A549 (cell line): ENCODE data around the gene GPD1L. TPM values are rescaled to one million over a fixed set of nuclear protein-coding genes. Genes with fewer than 3 reads are reported as not detected.

ENCODE experiments used
- ATAC-seq, 2 experiments: fragments of 200-7000 bp in 1 of 2; fragments of >200 bp in 1 of 2; cut with Nextera tagmentation in 1 of 2; cut with Tn5 transposase in 1 of 2; 3 replicates each; pipeline versions ENCODE4 v1.8.0 to v1.9.1; 2018 to 2020; ENCODE audit warnings: mild to moderate bottlenecking in 1 of 2, moderate library complexity in 1 of 2
- CTCF ChIA-PET: fragments of 300-600 bp; sonication (Branson Sonifier 250); formaldehyde crosslinking; extraction: SDS; loops from one replicate; lab custom pipeline; 2021; ENCODE audit warnings: antibody characterized with exemption, inconsistent platforms; lab: Yijun Ruan, JAX
- POLR2A ChIA-PET: fragments of 350-600 bp; formaldehyde crosslinking; extraction: SDS; loops from one replicate; lab custom pipeline; 2021; ENCODE audit warnings: antibody characterized with exemption, inconsistent platforms; lab: Yijun Ruan, JAX
- DNase-seq, 2 experiments: peaks; one replicate each; pipeline versions ENCODE4 v3.0.0 to v3.0.0-alpha.2; 2011 to 2016; ENCODE audit warnings: low read depth in 1 of 2, low spot score in 1 of 2
- FAIRE-seq: peaks from 2 replicates; lab custom pipeline; 2011; peaks lifted over from hg19 to GRCh38; lab: Jason Lieb, UNC
- H3K27ac ChIP-seq, 2 experiments: fragments of >200 bp; sonication (Bioruptor Twin); formaldehyde crosslinking; 3 replicates each; pipeline ENCODE4 v1.5.1; 2016 to 2017
- H3K4me1 ChIP-seq: fragments of >200 bp; sonication (Bioruptor Twin); formaldehyde crosslinking; 3 replicates; pipeline ENCODE4 v1.6.1; 2016
- H3K4me2 ChIP-seq: fragments of >200 bp; sonication (Bioruptor Twin); formaldehyde crosslinking; 3 replicates; pipeline ENCODE4 v1.6.1; 2016
- H3K4me3 ChIP-seq: fragments of >200 bp; sonication (Bioruptor Twin); formaldehyde crosslinking; 3 replicates; pipeline ENCODE4 v1.5.1; 2016
- H3K9me3 ChIP-seq: fragments of >200 bp; sonication (Bioruptor Twin); formaldehyde crosslinking; 3 replicates; pipeline ENCODE4 v1.6.1; 2016
- CBX2 ChIP-seq: fragments of 200-600 bp; sonication (generic); IDR thresholded peaks from 2 replicates; pipeline ENCODE4 v1.6.1; 2016; ENCODE audit warnings: low read depth, mild to moderate bottlenecking, borderline replicate concordance
- CTCF ChIP-seq: fragments of >200 bp; sonication (Bioruptor Twin); formaldehyde crosslinking; IDR thresholded peaks from 3 replicates; pipeline ENCODE4 v1.5.1; 2016
- EP300 ChIP-seq, 2 experiments: fragments of >200 bp; sonication (Bioruptor Twin); formaldehyde crosslinking; IDR thresholded peaks; 2 replicates in 1 of 2; 3 replicates in 1 of 2; pipeline ENCODE4 v1.6.1; 2016 to 2017
- ESRRA ChIP-seq: fragments of 150-350 bp; IDR thresholded peaks from 2 replicates; pipeline ENCODE4 v1.6.1; 2014; ENCODE audit warnings: mild to moderate bottlenecking, low read length, borderline replicate concordance
- HDAC2 ChIP-seq: fragments of 200-600 bp; sonication (generic); IDR thresholded peaks from 2 replicates; pipeline ENCODE4 v1.6.1; 2016
- HOXB13 ChIP-seq: fragments of 250-450 bp; sonication (Bioruptor Pico); IDR thresholded peaks from 2 replicates; pipeline ENCODE4 v1.5.0; 2020; ENCODE audit warnings: low read depth, mild to moderate bottlenecking, moderate library complexity
- MAFK ChIP-seq: fragments of 450-650 bp; IDR thresholded peaks from 2 replicates; pipeline ENCODE4 v1.6.1; 2014; ENCODE audit not compliant: partially characterized antibody
- MAX ChIP-seq: IDR thresholded peaks from 2 replicates; pipeline ENCODE4 v1.6.1; 2012
- NR3C1 ChIP-seq: fragments of >200 bp; sonication (Bioruptor Twin); formaldehyde crosslinking; IDR thresholded peaks from 3 replicates; pipeline ENCODE4 v1.6.1; 2017
- PHF8 ChIP-seq: fragments of 200-600 bp; sonication (generic); IDR thresholded peaks from 2 replicates; pipeline ENCODE4 v1.6.1; 2016; ENCODE audit warnings: low read depth, mild to moderate bottlenecking, antibody characterized with exemption, moderate library complexity, borderline replicate concordance
- RAD21 ChIP-seq, 2 experiments: fragments of >200 bp in 1 of 2; sonication (Bioruptor Twin) in 1 of 2; formaldehyde crosslinking in 1 of 2; IDR thresholded peaks in 1 of 2; conservative IDR thresholded peaks in 1 of 2; 2 replicates in 1 of 2; 3 replicates in 1 of 2; pipeline ENCODE4 v1.6.1; 2012 to 2018; ENCODE audit warnings: inconsistent platforms in 1 of 2
- SREBF2 ChIP-seq: fragments of 450-650 bp; IDR thresholded peaks from 2 replicates; pipeline ENCODE4 v1.6.1; 2014; ENCODE audit warnings: mild to moderate bottlenecking, moderate library complexity
- USF2 ChIP-seq: fragments of 450-650 bp; IDR thresholded peaks from 2 replicates; pipeline ENCODE4 v1.6.1; 2014; ENCODE audit warnings: antibody characterized with exemption
- WGBS: methylation state at CpG from one replicate; pipeline ENCODE4 v1.1.6; 2017; ENCODE audit errors: missing lambda C conversion rate; 5-methylcytosine and 5-hydroxymethylcytosine counted together
- polyA plus RNA-seq, 4 experiments: library from polyadenylated mRNA; depleted of rRNA in 3 of 4; stranded (reverse); fragments of >200 nt; fragmentation: RNase III in 1 of 4; extraction: RNeasy Plus Mini Kit Qiagen cat#74134 plus additional on column Dnase treatment in 1 of 4; gene quantifications; 2 replicates in 3 of 4; 3 replicates in 1 of 4; pipeline ENCODE4 v1.2.3, GENCODE V29; 2011 to 2017
- TF ChIP-seq, protein P1 (sequence below): fragments of >200 bp; sonication (Bioruptor Twin); formaldehyde crosslinking; IDR thresholded peaks from 2 replicates; pipeline ENCODE4 v1.6.1; 2016
- TF ChIP-seq, protein P2 (sequence below): fragments of 150-350 bp; IDR thresholded peaks from 2 replicates; pipeline ENCODE4 v1.6.1; 2014; ENCODE audit warnings: low read depth, mild to moderate bottlenecking, low read length
- TF ChIP-seq, protein P3 (sequence below): fragments of 250-450 bp; sonication (Bioruptor Pico); IDR thresholded peaks from 2 replicates; pipeline ENCODE4 v1.5.0; 2021; ENCODE audit warnings: mild to moderate bottlenecking, moderate library complexity, borderline replicate concordance

The GPD1L gene
- polyA plus RNA-seq, 2 of the 4 experiments (the other 2 are of a cell fraction), result 13.6 to 31.0 TPM

GRCh38 chr3:32126305-32127015 is 20.0 kb downstream of the GPD1L start:
- FAIRE-seq (no peak), DNase-seq (no peak), ATAC-seq (no peak)
- no peaks in the 10 kb centered on the region for H3K9me3 ChIP-seq
- H3K4me1 ChIP-seq, result no peaks in the 10 kb centered on the region
- no peak overlapping the region for H3K4me2 ChIP-seq
- no peak overlapping the region for H3K4me3 ChIP-seq
- TF ChIP-seq NR3C1, result no peak
- POLR2A ChIA-PET, result no interaction called here
- H3K27ac ChIP-seq, result no peak overlapping the region
- 87% methylated on average over 4 of the region's 4 CpGs for WGBS
- CTCF ChIA-PET, result interaction anchor here (1.1 to 5.0 kb wide), 2 partner anchors 18 to 107 kb away, joined by 5 to 26 read pairs; no protein-coding TSS in a partner anchor

DNA sequence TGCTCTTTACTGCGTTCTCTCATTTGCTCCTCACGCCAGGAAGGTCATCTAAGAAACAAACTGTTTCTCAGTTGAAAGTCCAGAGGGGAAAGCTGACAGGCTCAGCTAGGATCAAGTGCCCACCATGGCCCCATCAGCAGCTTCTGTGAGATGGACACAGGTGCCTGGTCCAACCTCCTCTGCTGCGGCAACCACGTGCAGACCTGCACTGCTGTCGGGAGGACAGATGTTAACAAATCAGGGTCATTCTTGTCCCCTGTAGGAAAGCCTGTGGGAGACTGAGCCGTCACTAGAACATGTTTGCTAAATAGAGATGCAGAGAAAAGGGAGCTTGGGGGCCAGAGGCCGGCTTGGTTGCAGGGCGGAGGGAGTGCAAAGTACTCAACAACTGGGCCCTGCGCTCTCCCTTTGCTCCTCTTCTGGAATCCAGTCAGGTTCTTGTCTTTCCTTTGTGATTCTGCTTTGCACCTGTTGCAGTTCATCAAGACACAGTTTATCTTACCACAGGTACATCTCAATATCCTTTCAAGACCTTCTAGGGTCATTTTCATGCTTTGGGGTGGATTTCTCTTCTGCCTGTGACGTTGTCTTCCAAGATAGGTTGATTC is 20.9 kb downstream of the GPD1L start:
- ChIA-PET POLR2A (no interaction called here), CTCF (interaction anchor here (1.1 to 5.0 kb wide), 2 partner anchors 17 to 108 kb away, joined by 5 to 26 read pairs; no protein-coding TSS in a partner anchor)
- Histone ChIP-seq H3K4me2 (no peak overlapping the region), H3K27ac (no peak overlapping the region), H3K9me3 (no peaks in the 10 kb centered on the region), H3K4me3 (no peak overlapping the region), H3K4me1 (no peaks in the 10 kb centered on the region)
- no peak for TF ChIP-seq EP300 (IDR thresholded peaks at IDR 0.05)
- DNase-seq, result no peak
- no peak for ATAC-seq
- 91% methylated on average over 10 of the region's 10 CpGs for WGBS
- FAIRE-seq, result no peak

- Histone ChIP-seq H3K27ac (no peak overlapping the region), H3K4me1 (no peaks in the 10 kb centered on the region), H3K9me3 (no peaks in the 10 kb centered on the region), H3K4me2 (no peak overlapping the region), H3K4me3 (no peak overlapping the region)
- WGBS, result 62% methylated on average over 2 of the region's 2 CpGs
- ChIA-PET POLR2A (no interaction called here), CTCF (interaction anchor here (0.5 to 5.0 kb wide), 3 partner anchors 26 to 162 kb away, joined by 3 to 26 read pairs (median 6); no protein-coding TSS in a partner anchor)
- ATAC-seq (no peak), FAIRE-seq (no peak), DNase-seq (no peak)
- no peak for TF ChIP-seq SREBF2
- TF ChIP-seq USF2, result no peak
These were observed 22.5 kb downstream of the GPD1L start for GRCh38 chr3:32128936-32129335.

GRCh38 chr3:32129832-32130231 is 23.4 kb downstream of the GPD1L start:
- Histone ChIP-seq H3K4me3 (no peak overlapping the region), H3K4me2 (no peak overlapping the region), H3K9me3 (no peaks in the 10 kb centered on the region), H3K27ac (no peak overlapping the region), H3K4me1 (no peaks in the 10 kb centered on the region)
- 86% methylated on average over 4 of the region's 4 CpGs for WGBS
- no peak for TF ChIP-seq MAX
- TF ChIP-seq, protein P1, sequence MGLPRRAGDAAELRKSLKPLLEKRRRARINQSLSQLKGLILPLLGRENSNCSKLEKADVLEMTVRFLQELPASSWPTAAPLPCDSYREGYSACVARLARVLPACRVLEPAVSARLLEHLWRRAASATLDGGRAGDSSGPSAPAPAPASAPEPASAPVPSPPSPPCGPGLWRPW, result no peak
- TF ChIP-seq, protein P2, sequence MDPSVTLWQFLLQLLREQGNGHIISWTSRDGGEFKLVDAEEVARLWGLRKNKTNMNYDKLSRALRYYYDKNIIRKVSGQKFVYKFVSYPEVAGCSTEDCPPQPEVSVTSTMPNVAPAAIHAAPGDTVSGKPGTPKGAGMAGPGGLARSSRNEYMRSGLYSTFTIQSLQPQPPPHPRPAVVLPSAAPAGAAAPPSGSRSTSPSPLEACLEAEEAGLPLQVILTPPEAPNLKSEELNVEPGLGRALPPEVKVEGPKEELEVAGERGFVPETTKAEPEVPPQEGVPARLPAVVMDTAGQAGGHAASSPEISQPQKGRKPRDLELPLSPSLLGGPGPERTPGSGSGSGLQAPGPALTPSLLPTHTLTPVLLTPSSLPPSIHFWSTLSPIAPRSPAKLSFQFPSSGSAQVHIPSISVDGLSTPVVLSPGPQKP, result no peak
- TF ChIP-seq ESRRA, result no peak
- TF ChIP-seq RAD21 (conservative IDR thresholded peaks at IDR 0.05 in 1 of 2, IDR thresholded peaks at IDR 0.05 in 1 of 2), result no peak
- TF ChIP-seq CTCF, result no peak
- TF ChIP-seq CBX2, result no peak
- TF ChIP-seq PHF8, result no peak
- TF ChIP-seq, protein P3, sequence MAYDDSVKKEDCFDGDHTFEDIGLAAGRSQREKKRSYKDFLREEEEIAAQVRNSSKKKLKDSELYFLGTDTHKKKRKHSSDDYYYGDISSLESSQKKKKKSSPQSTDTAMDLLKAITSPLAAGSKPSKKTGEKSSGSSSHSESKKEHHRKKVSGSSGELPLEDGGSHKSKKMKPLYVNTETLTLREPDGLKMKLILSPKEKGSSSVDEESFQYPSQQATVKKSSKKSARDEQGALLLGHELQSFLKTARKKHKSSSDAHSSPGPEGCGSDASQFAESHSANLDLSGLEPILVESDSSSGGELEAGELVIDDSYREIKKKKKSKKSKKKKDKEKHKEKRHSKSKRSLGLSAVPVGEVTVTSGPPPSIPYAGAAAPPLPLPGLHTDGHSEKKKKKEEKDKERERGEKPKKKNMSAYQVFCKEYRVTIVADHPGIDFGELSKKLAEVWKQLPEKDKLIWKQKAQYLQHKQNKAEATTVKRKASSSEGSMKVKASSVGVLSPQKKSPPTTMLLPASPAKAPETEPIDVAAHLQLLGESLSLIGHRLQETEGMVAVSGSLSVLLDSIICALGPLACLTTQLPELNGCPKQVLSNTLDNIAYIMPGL (CRISPR knock-in tag), result no peak
- no peak for TF ChIP-seq HDAC2
- no peak for TF ChIP-seq HOXB13 (CRISPR knock-in tag)
- no peak for TF ChIP-seq MAFK
- no peak for ATAC-seq
- POLR2A ChIA-PET, result interaction anchor here (0.5 kb wide), 1 partner anchor 271 kb away, joined by 3 read pairs; no protein-coding TSS in a partner anchor
- no peak for FAIRE-seq
- no peak for DNase-seq
- CTCF ChIA-PET, result interaction anchor here (1.8 to 5.0 kb wide), 3 partner anchors 15 to 111 kb away, joined by 7 to 26 read pairs (median 12); no protein-coding TSS in a partner anchor
